SK-N-SH (cell line): Measurements from ENCODE around the gene POLD2. TPM values are rescaled to one million over a fixed set of nuclear protein-coding genes. Genes with fewer than 3 reads are reported as not detected.

Source experiments
- CTCF ChIA-PET: fragments of 300-600, 350-600 bp; formaldehyde crosslinking; extraction: SDS; loops from one replicate; lab custom pipeline; 2021; lab: Yijun Ruan, JAX
- POLR2A ChIA-PET: fragments of 350-600 bp; sonication (Branson Sonifier 250); formaldehyde crosslinking; extraction: SDS; loops from one replicate; lab custom pipeline; 2020; ENCODE audit warnings: antibody characterized with exemption, inconsistent platforms; lab: Yijun Ruan, JAX
- DNase-seq: peaks from one replicate; pipeline ENCODE4 v3.0.0; 2012
- H2AFZ ChIP-seq: fragments of 200-600 bp; sonication (generic); 2 replicates; pipeline ENCODE4 v1.8.1; 2016; ENCODE audit warnings: antibody characterized with exemption, mild to moderate bottlenecking, low read depth
- H3F3A ChIP-seq: fragments of 200-600 bp; sonication (generic); replicated peaks from 2 replicates; pipeline ENCODE3; 2016; ENCODE audit warnings: antibody characterized with exemption, mild to moderate bottlenecking; ENCODE audit not compliant: insufficient read depth
- H3K27ac ChIP-seq, 2 experiments: fragments of 200-500 bp in 1 of 2; fragments of 200-600 bp in 1 of 2; sonication (Bioruptor generic) in 1 of 2; sonication (generic), shearing (Covaris generic) in 1 of 2; 2 replicates each; pipeline versions ENCODE4 v1.5.1 to v1.6.1; 2014 to 2016; ENCODE audit warnings: low read depth in 2 of 2, inconsistent platforms in 1 of 2, low read length in 1 of 2, mild to moderate bottlenecking in 1 of 2, mixed read lengths in 1 of 2
- H3K27me3 ChIP-seq: fragments of 200-600 bp; sonication (generic), shearing (Covaris generic); 2 replicates; pipeline ENCODE4 v1.6.1; 2016; ENCODE audit warnings: mixed run types; ENCODE audit not compliant: insufficient read depth
- H3K36me3 ChIP-seq, 2 experiments: fragments of 200-500 bp in 1 of 2; fragments of 200-600 bp in 1 of 2; sonication (Bioruptor generic) in 1 of 2; sonication (generic) in 1 of 2; replicated peaks in 1 of 2; 2 replicates each; pipeline versions ENCODE3 to v1.5.1; 2014 to 2016; ENCODE audit warnings: low read length in 1 of 2, mild to moderate bottlenecking in 1 of 2; ENCODE audit not compliant: insufficient read depth in 2 of 2, control insufficient read depth in 1 of 2
- H3K4me1 ChIP-seq, 2 experiments: fragments of 200-500 bp in 1 of 2; fragments of 200-600 bp in 1 of 2; sonication (Bioruptor generic) in 1 of 2; sonication (generic), shearing (Covaris generic) in 1 of 2; 2 replicates each; pipeline versions ENCODE4 v1.5.1 to v1.6.1; 2014 to 2016; ENCODE audit warnings: low read depth in 1 of 2, low read length in 1 of 2, mixed run types in 1 of 2; ENCODE audit not compliant: insufficient read depth in 2 of 2, control insufficient read depth in 1 of 2
- H3K4me2 ChIP-seq: fragments of 200-600 bp; sonication (generic), shearing (Covaris generic); 2 replicates; pipeline ENCODE4 v1.6.1; 2017; ENCODE audit warnings: mixed run types
- H3K4me3 ChIP-seq, 2 experiments: fragments of 200-500 bp in 1 of 2; fragments of 200-600 bp in 1 of 2; sonication (Bioruptor generic) in 1 of 2; sonication (generic), shearing (Covaris generic) in 1 of 2; 2 replicates each; pipeline versions ENCODE4 v1.5.1 to v1.8.1; 2014 to 2016; ENCODE audit warnings: low read depth in 2 of 2, inconsistent platforms in 1 of 2, low read length in 1 of 2, mild to moderate bottlenecking in 1 of 2, mixed read lengths in 1 of 2, moderate library complexity in 1 of 2
- H3K79me2 ChIP-seq: fragments of 200-600 bp; sonication (generic); 2 replicates; pipeline ENCODE4 v1.8.1; 2017; ENCODE audit warnings: mild to moderate bottlenecking; ENCODE audit not compliant: insufficient read depth
- H3K9ac ChIP-seq: fragments of 200-600 bp; sonication (generic); 2 replicates; pipeline ENCODE4 v1.6.1; 2017; ENCODE audit warnings: mixed run types
- H3K9me2 ChIP-seq: fragments of 200-600 bp; sonication (generic); 2 replicates; pipeline ENCODE4 v1.6.1; 2017; ENCODE audit warnings: mixed run types
- H3K9me3 ChIP-seq: fragments of 200-600 bp; sonication (generic); 2 replicates; pipeline ENCODE4 v1.6.1; 2017; ENCODE audit warnings: mixed run types, mild to moderate bottlenecking, moderate library complexity
- H4K20me1 ChIP-seq: fragments of 200-600 bp; sonication (generic); 2 replicates; pipeline ENCODE4 v1.6.1; 2017; ENCODE audit warnings: mild to moderate bottlenecking, mixed run types; ENCODE audit not compliant: insufficient read depth
- EP300 ChIP-seq, 2 experiments: IDR thresholded peaks; 2 replicates each; pipeline versions ENCODE4 v1.4.0 to v1.6.1; 2012; ENCODE audit warnings: borderline replicate concordance in 1 of 2, low read depth in 1 of 2, low read length in 1 of 2
- EZH2phosphoT487 ChIP-seq: fragments of 200-600 bp; sonication (generic); IDR thresholded peaks from 2 replicates; pipeline ENCODE4 v1.6.1; 2017; ENCODE audit warnings: low read depth, mixed run types, mild to moderate bottlenecking, antibody characterized with exemption, moderate library complexity, borderline replicate concordance
- GABPA ChIP-seq: IDR thresholded peaks from 2 replicates; pipeline ENCODE4 v1.4.0; 2012; ENCODE audit warnings: low read depth, mild to moderate bottlenecking
- NFIC ChIP-seq: IDR thresholded peaks from 2 replicates; pipeline ENCODE4 v1.4.0; 2012; ENCODE audit warnings: borderline replicate concordance
- NRF1 ChIP-seq: IDR thresholded peaks from 2 replicates; pipeline ENCODE4 v1.6.1; 2012; ENCODE audit warnings: low read depth, mild to moderate bottlenecking, low read length
- POLR2AphosphoS5 ChIP-seq: IDR thresholded peaks from 2 replicates; pipeline ENCODE4 v1.6.1; 2012; ENCODE audit warnings: low read depth, low read length
- RCOR1 ChIP-seq: fragments of 150-350 bp; IDR thresholded peaks from 2 replicates; pipeline ENCODE4 v1.6.1; 2017; ENCODE audit warnings: antibody characterized with exemption, low read length
- RFX5 ChIP-seq: IDR thresholded peaks from 2 replicates; pipeline ENCODE4 v1.6.1; 2012; ENCODE audit warnings: mild to moderate bottlenecking, improper control_type of control experiment, low read length
- RXRA ChIP-seq: IDR thresholded peaks from 2 replicates; pipeline ENCODE4 v1.4.0; 2012; ENCODE audit warnings: low read depth, mild to moderate bottlenecking, borderline replicate concordance
- SIN3A ChIP-seq: IDR thresholded peaks from 2 replicates; pipeline ENCODE4 v1.6.1; 2012; ENCODE audit warnings: low read depth, mild to moderate bottlenecking, low read length, moderate library complexity, borderline replicate concordance
- TCF12 ChIP-seq: IDR thresholded peaks from 2 replicates; pipeline ENCODE4 v1.4.0; 2012
- TEAD4 ChIP-seq: IDR thresholded peaks from 2 replicates; pipeline ENCODE4 v1.4.0; 2012; ENCODE audit warnings: mild to moderate bottlenecking, borderline replicate concordance; ENCODE audit not compliant: insufficient read depth
- WGBS: methylation state at CpG from one replicate; pipeline ENCODE4 v1.1.6; 2017; ENCODE audit warnings: low lambda C conversion rate; 5-methylcytosine and 5-hydroxymethylcytosine counted together
- polyA plus RNA-seq, 3 experiments: library from polyadenylated mRNA; depleted of rRNA; stranded (reverse); fragments of >200 nt; gene quantifications; 2 replicates each; pipeline ENCODE4 v1.2.3, GENCODE V29; 2012
- TF ChIP-seq, protein P1 (sequence below): IDR thresholded peaks from 2 replicates; pipeline ENCODE4 v1.4.0; 2012; ENCODE audit warnings: low read depth, borderline replicate concordance
- TF ChIP-seq, protein P2 (sequence below): IDR thresholded peaks from 2 replicates; pipeline ENCODE4; 2012

Gene POLD2
- polyA plus RNA-seq, 1 of the 3 experiments (the other 2 are of a cell fraction) = 194 TPM

DNA sequence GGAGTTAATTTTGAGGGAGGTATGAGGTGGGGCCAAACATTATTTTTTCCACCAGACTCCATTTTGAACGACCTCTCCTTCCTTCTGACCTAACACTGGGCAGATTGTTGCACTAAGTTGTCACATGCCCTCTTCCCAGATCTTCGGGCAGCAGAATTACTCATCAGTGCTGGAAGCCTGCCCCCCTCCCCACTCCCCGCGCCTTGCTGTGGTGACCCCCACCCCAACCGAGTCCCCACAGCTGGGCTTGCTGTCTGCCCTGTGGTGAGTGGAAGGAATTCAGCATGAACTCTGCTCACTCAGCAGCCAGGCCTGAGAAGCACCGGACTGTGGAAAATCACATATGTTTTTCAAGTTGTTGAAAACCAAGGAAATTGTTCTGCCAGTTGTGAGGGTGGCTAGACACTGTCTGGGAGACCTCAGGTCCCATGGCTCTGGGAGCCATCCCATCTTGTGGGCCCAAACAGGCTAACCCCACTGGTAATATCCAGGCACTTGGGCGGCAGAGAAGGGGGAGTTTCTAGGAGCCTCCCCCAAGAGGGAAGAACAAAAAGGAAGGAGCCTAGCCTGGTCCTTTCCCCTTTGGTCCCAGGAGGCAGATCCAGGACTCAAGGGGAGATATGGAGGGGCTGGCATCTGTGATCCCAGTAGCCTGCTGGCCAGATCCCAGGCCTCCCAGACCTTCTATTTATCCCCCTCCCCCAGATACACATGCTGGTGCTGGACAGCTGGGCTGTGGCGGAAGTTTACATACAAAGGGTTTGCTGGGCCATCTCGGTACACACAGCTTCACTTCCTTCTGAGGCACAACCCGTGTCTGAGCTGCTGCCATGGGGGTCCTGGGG, 22.7 kb downstream of the POLD2 start:
- CTCF ChIA-PET = interaction anchor here (1.1 to 1.4 kb wide), 2 partner anchors 10 to 15 kb away, joined by 3 read pairs; no protein-coding TSS in a partner anchor
- H3K9ac ChIP-seq = peak overlapping the region; percentile 25; the same call in 1 of the 2 replicates

DNA sequence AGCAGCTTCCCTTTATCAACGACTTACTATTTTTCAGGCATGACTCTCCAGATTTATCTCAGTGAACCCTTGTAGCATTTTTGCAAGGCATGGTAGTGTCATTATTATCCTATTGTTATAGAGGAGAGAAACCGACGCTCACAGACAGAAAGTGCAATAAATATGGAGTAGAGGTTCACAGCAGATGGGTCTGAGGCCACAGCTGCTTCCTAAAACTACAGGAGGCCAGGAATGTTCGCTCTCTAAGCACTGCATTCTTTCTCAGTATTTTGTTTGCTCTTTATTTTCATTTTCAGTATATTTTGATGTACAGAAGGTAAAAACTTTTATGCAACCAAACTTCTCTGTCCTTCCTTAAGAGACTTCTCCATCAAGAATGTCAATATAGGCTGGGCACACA, 23.7 kb downstream of the POLD2 start:
- no peak overlapping the region for H3K9ac ChIP-seq

More for the DNA sequence above, 22.7 kb downstream of the POLD2 start:
- Histone ChIP-seq H3K4me1 (peaks cover 24 to 39% of the 10 kb centered on the region in 2 experiments; a peak in 2 of 4 replicates), H3K9me3 (no peaks in the 10 kb centered on the region), H3K27ac (peak overlapping the region; percentile 1 to 93; a peak in 3 of 4 replicates), H2AFZ (peak overlapping the region; percentile 96), H3K36me3 (no peaks in the 10 kb centered on the region), H3K9me2 (no peaks in the 10 kb centered on the region), H3K4me2 (no peak overlapping the region), H4K20me1 (no peaks in the 10 kb centered on the region), H3K27me3 (no peaks in the 10 kb centered on the region), H3F3A (peaks cover 42% of the 10 kb centered on the region), H3K79me2 (peaks cover 15% of the 10 kb centered on the region), H3K4me3 (no peak overlapping the region)
- DNase-seq = peak; percentile 50
- 65% methylated on average over 9 of the region's 10 CpGs for WGBS
- POLR2A ChIA-PET = interaction anchor here (0.6 to 1.1 kb wide), 2 partner anchors 10 to 11 kb away, joined by 3 to 6 read pairs; no protein-coding TSS in a partner anchor
- TF ChIP-seq TCF12 (peak; percentile 30; the same call in 1 of the 2 replicates), EP300 (IDR thresholded peaks at IDR 0.05; ENCODE audit: borderline replicate concordance in 1 of 2, low read depth in 1 of 2, low read length in 1 of 2) (no peak)
- TF ChIP-seq, protein P1, sequence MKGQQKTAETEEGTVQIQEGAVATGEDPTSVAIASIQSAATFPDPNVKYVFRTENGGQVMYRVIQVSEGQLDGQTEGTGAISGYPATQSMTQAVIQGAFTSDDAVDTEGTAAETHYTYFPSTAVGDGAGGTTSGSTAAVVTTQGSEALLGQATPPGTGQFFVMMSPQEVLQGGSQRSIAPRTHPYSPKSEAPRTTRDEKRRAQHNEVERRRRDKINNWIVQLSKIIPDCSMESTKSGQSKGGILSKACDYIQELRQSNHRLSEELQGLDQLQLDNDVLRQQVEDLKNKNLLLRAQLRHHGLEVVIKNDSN = peak; percentile 49; the same call in 1 of the 2 replicates

DNA sequence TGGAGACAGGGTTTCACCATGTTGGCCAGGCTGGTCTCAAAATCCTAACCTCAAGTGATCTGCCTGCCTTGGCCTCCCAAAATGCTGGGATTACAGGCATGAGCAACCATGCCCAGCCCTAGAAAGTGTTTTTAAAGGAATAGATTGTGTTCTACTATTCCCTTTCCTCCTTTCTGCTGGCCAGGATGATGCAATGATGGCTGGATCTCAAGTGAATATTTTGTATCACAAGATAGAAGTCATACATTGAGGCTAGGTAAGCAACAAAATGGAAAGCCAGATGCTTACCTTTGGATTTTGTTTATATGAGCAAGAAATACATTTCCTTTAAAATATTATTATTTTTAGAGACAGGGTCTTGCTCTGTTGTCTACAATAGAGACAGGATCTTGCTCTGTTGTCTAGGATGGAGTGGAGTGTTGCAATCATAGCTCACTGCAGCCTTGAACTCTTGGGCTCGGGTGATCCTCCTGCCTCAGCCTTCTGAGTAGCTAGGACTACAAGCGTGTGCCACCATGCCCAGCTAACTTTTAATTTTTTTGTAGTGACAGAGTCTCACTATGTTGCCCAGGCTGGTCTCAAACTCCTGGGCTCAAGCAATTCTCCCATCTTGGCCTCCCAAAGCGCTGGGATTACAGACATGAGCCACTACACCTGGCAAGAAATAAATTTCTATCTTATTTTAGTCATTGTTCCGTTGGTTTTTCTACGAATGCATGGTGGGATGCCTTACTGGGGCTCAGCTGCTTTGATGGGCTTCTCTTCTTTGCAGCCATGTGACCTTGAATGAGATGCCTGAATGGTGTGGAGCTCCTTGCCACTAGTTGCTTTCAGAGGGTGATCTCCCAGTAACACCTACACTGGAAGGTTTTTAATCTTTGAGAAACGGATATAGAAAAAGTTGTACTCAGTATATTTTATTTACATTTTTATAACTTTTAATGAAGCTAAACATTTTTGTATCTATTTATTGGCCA, 25.0 kb downstream of the POLD2 start:
- WGBS = 88% methylated on average over 6 of the region's 6 CpGs
- POLR2A ChIA-PET = no interaction called here
- Histone ChIP-seq H3K9me3 (no peaks in the 10 kb centered on the region), H4K20me1 (no peaks in the 10 kb centered on the region), H3K27me3 (no peaks in the 10 kb centered on the region), H3F3A (peaks cover 38% of the 10 kb centered on the region), H3K9me2 (no peaks in the 10 kb centered on the region), H3K27ac (no peak overlapping the region), H3K4me1 (peaks cover 9 to 41% of the 10 kb centered on the region in 2 experiments; a peak in 2 of 4 replicates), H3K4me3 (no peak overlapping the region), H3K4me2 (no peak overlapping the region), H3K36me3 (no peaks in the 10 kb centered on the region), H3K79me2 (no peaks in the 10 kb centered on the region), H2AFZ (no peak overlapping the region), H3K9ac (no peak overlapping the region)
- CTCF ChIA-PET = interaction anchor here (0.6 to 2.6 kb wide), 12 partner anchors 9 to 467 kb away, joined by 3 to 15 read pairs (median 4); partner anchors contain the start of genes POLD2 and YKT6
- no peak for DNase-seq
- TF ChIP-seq TCF12 = no peak
- TF ChIP-seq RFX5 = no peak
- no peak for TF ChIP-seq POLR2AphosphoS5
- TF ChIP-seq, protein P2, sequence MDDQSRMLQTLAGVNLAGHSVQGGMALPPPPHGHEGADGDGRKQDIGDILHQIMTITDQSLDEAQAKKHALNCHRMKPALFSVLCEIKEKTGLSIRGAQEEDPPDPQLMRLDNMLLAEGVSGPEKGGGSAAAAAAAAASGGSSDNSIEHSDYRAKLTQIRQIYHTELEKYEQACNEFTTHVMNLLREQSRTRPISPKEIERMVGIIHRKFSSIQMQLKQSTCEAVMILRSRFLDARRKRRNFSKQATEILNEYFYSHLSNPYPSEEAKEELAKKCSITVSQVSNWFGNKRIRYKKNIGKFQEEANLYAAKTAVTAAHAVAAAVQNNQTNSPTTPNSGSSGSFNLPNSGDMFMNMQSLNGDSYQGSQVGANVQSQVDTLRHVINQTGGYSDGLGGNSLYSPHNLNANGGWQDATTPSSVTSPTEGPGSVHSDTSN = no peak
- TF ChIP-seq RCOR1 = no peak
- no peak for TF ChIP-seq NRF1
- no peak for TF ChIP-seq EZH2phosphoT487
- no peak for TF ChIP-seq NFIC
- no peak for TF ChIP-seq GABPA
- TF ChIP-seq SIN3A = no peak
- TF ChIP-seq RXRA = no peak

More for the DNA sequence above, 23.7 kb downstream of the POLD2 start:
- Histone ChIP-seq H4K20me1 (no peaks in the 10 kb centered on the region), H3K4me3 (no peak overlapping the region), H3K27ac (peak overlapping the region in 1 of 2 experiments; percentile 93; a peak in 2 of 4 replicates), H3F3A (peaks cover 42% of the 10 kb centered on the region), H3K36me3 (no peaks in the 10 kb centered on the region), H3K4me2 (no peak overlapping the region; the same call in 1 of the 2 replicates), H3K9me3 (no peaks in the 10 kb centered on the region), H2AFZ (peak overlapping the region; percentile 96; the same call in 1 of the 2 replicates), H3K4me1 (peaks cover 15 to 40% of the 10 kb centered on the region in 2 experiments; a peak in 2 of 4 replicates), H3K27me3 (no peaks in the 10 kb centered on the region), H3K79me2 (peaks cover 5% of the 10 kb centered on the region), H3K9me2 (no peaks in the 10 kb centered on the region)
- ChIA-PET CTCF (interaction anchor here (0.6 to 2.6 kb wide), 6 partner anchors 12 to 466 kb away, joined by 3 to 15 read pairs (median 4); no protein-coding TSS in a partner anchor), POLR2A (no interaction called here)
- WGBS = 89% methylated on average over 4 of the region's 4 CpGs
- no peak for DNase-seq
- no peak for TF ChIP-seq TEAD4
